Ishikawa (cell line): Measurements from ENCODE around the gene GRM7.

ENCODE experiments used
- CEBPB ChIP-seq: IDR thresholded peaks from 2 replicates; pipeline ENCODE4 v1.6.1; 2012
- CREB1 ChIP-seq: IDR thresholded peaks from 2 replicates; pipeline ENCODE4 v1.6.1; 2012; ENCODE audit warnings: low read depth
- EGR1 ChIP-seq: IDR thresholded peaks from 2 replicates; pipeline ENCODE4 v1.6.1; 2012
- EP300 ChIP-seq: IDR thresholded peaks from 2 replicates; pipeline ENCODE4 v1.6.1; 2012; ENCODE audit warnings: borderline replicate concordance
- FOXM1 ChIP-seq: IDR thresholded peaks from 2 replicates; pipeline ENCODE4 v1.6.1; 2012; ENCODE audit warnings: low read depth, borderline replicate concordance
- MAX ChIP-seq: IDR thresholded peaks from 2 replicates; pipeline ENCODE4 v1.6.1; 2012
- NFIC ChIP-seq: IDR thresholded peaks from 2 replicates; pipeline ENCODE4 v1.6.1; 2012
- RAD21 ChIP-seq: IDR thresholded peaks from 2 replicates; pipeline ENCODE4 v1.6.1; 2012; ENCODE audit warnings: low read depth
- REST ChIP-seq: IDR thresholded peaks from 2 replicates; pipeline ENCODE4 v1.6.1; 2012; ENCODE audit warnings: low read depth, mild to moderate bottlenecking
- TAF1 ChIP-seq: IDR thresholded peaks from 2 replicates; pipeline ENCODE4 v1.6.1; 2012; ENCODE audit warnings: low read depth, mild to moderate bottlenecking
- TCF12 ChIP-seq: IDR thresholded peaks from 2 replicates; pipeline ENCODE4 v1.6.1; 2012; ENCODE audit warnings: low read depth
- TEAD4 ChIP-seq: IDR thresholded peaks from 2 replicates; pipeline ENCODE4 v1.6.1; 2012
- USF1 ChIP-seq: IDR thresholded peaks from 2 replicates; pipeline ENCODE4 v1.6.1; 2012
- YY1 ChIP-seq: IDR thresholded peaks from 2 replicates; pipeline ENCODE4 v1.6.1; 2012; ENCODE audit warnings: low read depth
- ZBTB7A ChIP-seq: IDR thresholded peaks from 2 replicates; pipeline ENCODE4 v1.6.1; 2012; ENCODE audit warnings: low read depth

Gene GRM7

GRCh38 chr3:7508821-7509220 lies 647.9 kb downstream of the GRM7 start:
- TF ChIP-seq YY1 (no peak), TAF1 (no peak), FOXM1 (no peak), USF1 (no peak), EP300 (no peak), REST (no peak), CEBPB (no peak), TEAD4 (no peak), ZBTB7A (no peak), CREB1 (no peak), TCF12 (no peak), MAX (no peak), EGR1 (no peak), NFIC (no peak), RAD21 (no peak)

GRCh38 chr3:7512048-7512447 lies 651.1 kb downstream of the GRM7 start:
- no peak for TF ChIP-seq REST
- no peak for TF ChIP-seq NFIC
- no peak for TF ChIP-seq TCF12

- TF ChIP-seq TEAD4: no peak
- no peak for TF ChIP-seq USF1
- no peak for TF ChIP-seq TCF12
- TF ChIP-seq FOXM1: no peak
- TF ChIP-seq CREB1: no peak
- no peak for TF ChIP-seq CEBPB
Measured at GRCh38 chr3:7518026-7518425, 657.1 kb downstream of the GRM7 start.

- TF ChIP-seq TAF1: no peak
- no peak for TF ChIP-seq FOXM1
- TF ChIP-seq MAX: no peak
- TF ChIP-seq YY1: no peak
- TF ChIP-seq USF1: no peak
- TF ChIP-seq EP300: no peak
- TF ChIP-seq RAD21: no peak
- TF ChIP-seq TEAD4: no peak
- TF ChIP-seq ZBTB7A: no peak
- TF ChIP-seq CREB1: no peak
- no peak for TF ChIP-seq EGR1
- TF ChIP-seq CEBPB: no peak
- TF ChIP-seq NFIC: no peak
- no peak for TF ChIP-seq REST
- no peak for TF ChIP-seq TCF12
Measured at GRCh38 chr3:7518456-7518855, 657.5 kb downstream of the GRM7 start.

- TF ChIP-seq MAX (no peak), FOXM1 (no peak), EGR1 (no peak), CREB1 (no peak), RAD21 (no peak), TAF1 (no peak), YY1 (no peak), ZBTB7A (no peak), USF1 (no peak), REST (no peak), NFIC (no peak), TCF12 (no peak), EP300 (no peak), TEAD4 (no peak), CEBPB (no peak)
Measured at GRCh38 chr3:7520059-7520458, 659.1 kb downstream of the GRM7 start.
